ENCODE data around the gene SPC24.
A peak's percentile ranks its signal among the peaks of the same experiment; 100 is the strongest.
"Not testable (repeated sequence)": the region's sequence is repeated elsewhere in the genome, so short reads cannot be mapped to it uniquely, and the experiment has no call there.

SPC24 gene

GRCh38 chr19:11160440-11160768, 4.8 kb upstream of the SPC24 start:
- not testable (repeated sequence) for DNase-seq

- DNase-seq, result no peak
Measured at GRCh38 chr19:11159598-11160439, 4.2 kb upstream of the SPC24 start.

GRCh38 chr19:11154683-11155047, 917 bp downstream of the SPC24 start:
- no peak for DNase-seq

GRCh38 chr19:11152318-11153062, 3.1 kb downstream of the SPC24 start:
- no peak for DNase-seq

- DNase-seq, result no peak
Measured at GRCh38 chr19:11151181-11151580, 4.4 kb downstream of the SPC24 start.

GRCh38 chr19:11148001-11148400, 7.6 kb downstream of the SPC24 start:
- DNase-seq, result no peak

- DNase-seq, result no peak
Measured at GRCh38 chr19:11145536-11145924, 10.1 kb downstream of the SPC24 start.

- DNase-seq, result no peak
Measured at GRCh38 chr19:11142528-11143171, 12.9 kb downstream of the SPC24 start.

GRCh38 chr19:11141937-11142527, 13.6 kb downstream of the SPC24 start:
- DNase-seq, result no peak

GRCh38 chr19:11140896-11141295, 14.7 kb downstream of the SPC24 start:
- no peak for DNase-seq

GRCh38 chr19:11140023-11140538, 15.5 kb downstream of the SPC24 start:
- DNase-seq, result not testable (repeated sequence)

- DNase-seq, result no peak
Measured at GRCh38 chr19:11138601-11139300, 16.8 kb downstream of the SPC24 start.

- DNase-seq, result peak; percentile 65 to 68
Measured at GRCh38 chr19:11137542-11138384, 17.8 kb downstream of the SPC24 start.

GRCh38 chr19:11136400-11137101, 19.0 kb downstream of the SPC24 start:
- DNase-seq, result no peak

- DNase-seq, result no peak
Measured at GRCh38 chr19:11131471-11131870, 24.1 kb downstream of the SPC24 start.

- peak; percentile 78 to 84 for DNase-seq
Measured at GRCh38 chr19:11130824-11131455, 24.6 kb downstream of the SPC24 start.

- DNase-seq, result no peak
Measured at GRCh38 chr19:11127905-11128304, 27.7 kb downstream of the SPC24 start.

GRCh38 chr19:11125994-11126685, 29.4 kb downstream of the SPC24 start:
- peak; percentile 83 to 85 for DNase-seq

- not testable (repeated sequence) for DNase-seq
Measured at GRCh38 chr19:11124157-11124556, 31.4 kb downstream of the SPC24 start.

GRCh38 chr19:11123114-11123513, 32.5 kb downstream of the SPC24 start:
- DNase-seq, result no peak

All from activated CD4-positive, alpha-beta T cell treated with anti-CD3 and anti-CD28 coated beads, Interleukin-2, amount 50 U/mL, for 48 hours (primary cell).